ENCODE results near the gene LRRC26. TPM values are rescaled to one million over a fixed set of nuclear protein-coding genes. Genes with fewer than 3 reads are reported as not detected.

LRRC26 gene, protein sequence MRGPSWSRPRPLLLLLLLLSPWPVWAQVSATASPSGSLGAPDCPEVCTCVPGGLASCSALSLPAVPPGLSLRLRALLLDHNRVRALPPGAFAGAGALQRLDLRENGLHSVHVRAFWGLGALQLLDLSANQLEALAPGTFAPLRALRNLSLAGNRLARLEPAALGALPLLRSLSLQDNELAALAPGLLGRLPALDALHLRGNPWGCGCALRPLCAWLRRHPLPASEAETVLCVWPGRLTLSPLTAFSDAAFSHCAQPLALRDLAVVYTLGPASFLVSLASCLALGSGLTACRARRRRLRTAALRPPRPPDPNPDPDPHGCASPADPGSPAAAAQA
- not detected for total RNA-seq
- not detected for total RNA-seq (2013)
- total RNA-seq, result 0 to 0.09 (median 0) reads per million in 29 experiments

DNA sequence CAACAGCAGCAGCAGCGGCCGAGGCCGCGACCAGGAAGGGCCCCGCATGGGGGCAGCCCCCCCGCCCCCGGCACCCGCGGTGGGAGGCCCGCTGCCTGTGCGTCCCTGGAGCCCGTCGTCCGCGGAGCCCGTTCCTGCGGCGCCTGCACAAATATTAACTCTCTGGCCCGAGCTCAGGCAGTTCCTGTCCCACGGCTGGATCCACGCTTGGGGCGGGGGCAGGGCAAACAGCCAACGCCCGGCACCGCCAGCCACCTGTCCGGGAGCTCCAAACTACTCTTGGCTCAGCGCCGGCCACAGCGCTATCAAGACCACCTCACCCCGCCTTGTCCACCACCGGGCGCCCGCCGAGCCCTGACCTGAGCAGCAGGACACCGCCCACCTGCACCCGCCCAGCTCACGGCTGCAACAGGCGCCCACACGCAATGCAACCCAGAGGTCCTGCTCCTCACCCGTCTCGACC lies at the start of gene LRRC26:
Gene LRRC26 (minus strand): TSS at position 156 of the 463 bp plus-strand sequence. CDS start 108 bp downstream, at position 48.
- Histone ChIP-seq H3K4me1 (ENCODE audit: control insufficient read depth in 1 of 2, extremely low read depth in 1 of 2, insufficient read depth in 2 of 2, low read length in 2 of 2) (peaks cover 0 to 21% of the 10 kb centered on the region in 2 experiments), H3K27me3 (replicated peaks in 1 of 2; ENCODE audit: control insufficient read depth in 2 of 2, extremely low read depth in 1 of 2, insufficient read depth in 2 of 2, low read length in 1 of 2) (peaks cover 3 to 89% of the 10 kb centered on the region in 2 experiments), H3K27ac (ENCODE audit: low read length) (no peak within 1 kb of the TSS), H3K9me3 (no peaks in the 10 kb centered on the region), H3K4me3 (ENCODE audit: control insufficient read depth in 1 of 2, extremely low read depth in 1 of 2, low read length in 1 of 2) (peak within 1 kb of the TSS in 1 of 2 donors; percentile 38), H3K36me3 (ENCODE audit: control insufficient read depth in 2 of 2, extremely low read depth in 1 of 2, insufficient read depth in 1 of 2, low read length in 1 of 2) (no peaks in the 10 kb centered on the region)
- ATAC-seq (replicated peaks in 1 of 4) (no peak), DNase-seq (no peak)
- POLR2A ChIA-PET, result interaction anchor here in 1 of 2 donors (0.6 kb wide), 1 partner anchor 36 kb away, joined by 4 read pairs; no protein-coding TSS in a partner anchor
- CTCF ChIA-PET, result interaction anchor here in 1 of 2 donors (0.5 kb wide), 1 partner anchor 35 kb away, joined by 5 read pairs; no protein-coding TSS in a partner anchor
- no peak within 1 kb of the TSS for H3K27ac Mint-ChIP-seq
- H3K4me1 Mint-ChIP-seq, result peaks cover 0 to 6% (median 0%) of the 10 kb centered on the region in 3 donors
- WGBS (ENCODE audit: insufficient coverage), result 26% methylated on average over 41 of the region's 41 CpGs
- peaks cover 9 to 36% of the 10 kb centered on the region in 2 donors for H3K27me3 Mint-ChIP-seq
- H3K4me3 Mint-ChIP-seq, result peak within 1 kb of the TSS in 2 of 3 donors; percentile 45 to 55
- H3K9me3 Mint-ChIP-seq, result no peaks in the 10 kb centered on the region
- H3K36me3 Mint-ChIP-seq, result no peaks in the 10 kb centered on the region

- WGBS (ENCODE audit: insufficient coverage), result 95% methylated on average over 10 of the region's 12 CpGs
- Histone ChIP-seq H3K27ac (ENCODE audit: low read length) (no peak overlapping the region), H3K36me3 (ENCODE audit: control insufficient read depth in 2 of 2, extremely low read depth in 1 of 2, insufficient read depth in 1 of 2, low read length in 1 of 2) (peaks cover 0 to 2% of the 10 kb centered on the region in 2 donors), H3K4me3 (ENCODE audit: control insufficient read depth in 1 of 2, extremely low read depth in 1 of 2, low read length in 1 of 2) (no peak overlapping the region), H3K27me3 (replicated peaks in 1 of 2; ENCODE audit: control insufficient read depth in 2 of 2, extremely low read depth in 1 of 2, insufficient read depth in 2 of 2, low read length in 1 of 2) (peaks cover 0 to 11% of the 10 kb centered on the region in 2 experiments), H3K9me3 (no peaks in the 10 kb centered on the region), H3K4me1 (ENCODE audit: control insufficient read depth in 1 of 2, extremely low read depth in 1 of 2, insufficient read depth in 2 of 2, low read length in 2 of 2) (peaks cover 2 to 20% of the 10 kb centered on the region in 2 experiments)
- Mint-ChIP-seq H3K36me3 (no peaks in the 10 kb centered on the region), H3K4me3 (no peak overlapping the region), H3K27ac (no peak overlapping the region), H3K9me3 (no peaks in the 10 kb centered on the region), H3K27me3 (no peaks in the 10 kb centered on the region), H3K4me1 (peaks cover 0 to 3% (median 3%) of the 10 kb centered on the region in 3 donors)
- POLR2A ChIA-PET, result interaction anchor here in 1 of 2 donors (0.6 kb wide), 1 partner anchor 18 kb away, joined by 5 read pairs; the partner anchor contains the start of gene TPRN
- ATAC-seq (replicated peaks in 1 of 4) (no peak), DNase-seq (no peak)
- CTCF ChIA-PET, result interaction anchor here (0.7 kb wide), 2 partner anchors 128 to 353 kb away, joined by 5 to 14 read pairs; partner anchors contain the start of gene EDF1 (in 1 of the 2)
Measured at GRCh38 chr9:137218754-137219271, 49.0 kb upstream of the LRRC26 start.

DNA sequence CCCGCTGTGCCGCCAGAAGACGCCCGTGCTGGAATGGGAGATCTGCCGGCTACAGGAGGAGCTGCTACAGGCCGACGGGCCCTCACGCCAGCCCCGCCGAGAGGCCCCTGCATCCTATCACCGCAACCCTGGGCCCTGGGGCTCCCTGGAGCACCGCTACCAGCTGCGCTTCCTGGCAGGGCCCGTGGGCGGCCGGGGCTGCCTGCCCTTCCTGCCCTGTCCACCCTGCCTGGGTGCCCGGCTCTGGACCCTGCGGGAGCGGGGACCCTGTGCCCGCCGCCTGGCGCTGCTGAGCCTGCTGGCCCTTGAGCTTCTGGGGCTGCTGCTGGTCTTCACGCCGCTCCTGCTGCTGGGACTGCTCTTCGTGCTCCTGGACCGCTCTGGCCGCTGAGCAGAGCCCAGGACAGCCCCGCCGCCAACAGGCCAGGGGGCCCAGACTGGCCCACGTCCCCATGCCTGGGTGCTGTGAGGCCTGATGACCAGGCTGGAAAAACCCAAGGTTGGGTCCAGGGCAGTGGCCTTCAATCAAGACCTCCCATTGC lies 48.4 kb upstream of the LRRC26 start:
- peaks cover 0 to 3% (median 3%) of the 10 kb centered on the region in 3 donors for H3K4me1 Mint-ChIP-seq
- H3K36me3 ChIP-seq (ENCODE audit: control insufficient read depth in 2 of 2, extremely low read depth in 1 of 2, insufficient read depth in 1 of 2, low read length in 1 of 2), result peaks cover 0 to 2% of the 10 kb centered on the region in 2 donors
- H3K9me3 Mint-ChIP-seq, result no peaks in the 10 kb centered on the region
- DNase-seq, result no peak
- peaks cover 0 to 11% of the 10 kb centered on the region in 2 experiments for H3K27me3 ChIP-seq (replicated peaks in 1 of 2; ENCODE audit: control insufficient read depth in 2 of 2, extremely low read depth in 1 of 2, insufficient read depth in 2 of 2, low read length in 1 of 2)
- no peak overlapping the region for H3K4me3 Mint-ChIP-seq
- H3K27me3 Mint-ChIP-seq, result no peaks in the 10 kb centered on the region
- peaks cover 2 to 15% of the 10 kb centered on the region in 2 experiments for H3K4me1 ChIP-seq (ENCODE audit: control insufficient read depth in 1 of 2, extremely low read depth in 1 of 2, insufficient read depth in 2 of 2, low read length in 2 of 2)
- no peaks in the 10 kb centered on the region for H3K9me3 ChIP-seq
- ChIA-PET CTCF (no interaction called here), POLR2A (no interaction called here)
- 93% methylated on average over 28 of the region's 30 CpGs for WGBS (ENCODE audit: insufficient coverage)
- H3K27ac Mint-ChIP-seq, result no peak overlapping the region
- H3K36me3 Mint-ChIP-seq, result no peaks in the 10 kb centered on the region
- no peak overlapping the region for H3K4me3 ChIP-seq (ENCODE audit: control insufficient read depth in 1 of 2, extremely low read depth in 1 of 2, low read length in 1 of 2)
- H3K27ac ChIP-seq (ENCODE audit: low read length), result no peak overlapping the region
- no peak for ATAC-seq (replicated peaks in 1 of 4)

- ChIA-PET CTCF (no interaction called here), POLR2A (no interaction called here)
- peaks cover 0 to 2% of the 10 kb centered on the region in 2 donors for H3K36me3 ChIP-seq (ENCODE audit: control insufficient read depth in 2 of 2, extremely low read depth in 1 of 2, insufficient read depth in 1 of 2, low read length in 1 of 2)
- Mint-ChIP-seq H3K4me3 (peak overlapping the region in 1 of 3 donors; percentile 9), H3K27ac (no peak overlapping the region), H3K9me3 (no peaks in the 10 kb centered on the region), H3K4me1 (no peaks in the 10 kb centered on the region), H3K36me3 (no peaks in the 10 kb centered on the region), H3K27me3 (no peaks in the 10 kb centered on the region)
- no peak for ATAC-seq (replicated peaks in 1 of 4)
- peaks cover 0 to 8% of the 10 kb centered on the region in 2 experiments for H3K4me1 ChIP-seq (ENCODE audit: control insufficient read depth in 1 of 2, extremely low read depth in 1 of 2, insufficient read depth in 2 of 2, low read length in 2 of 2)
- H3K27ac ChIP-seq (ENCODE audit: low read length), result no peak overlapping the region
- peaks cover 0 to 11% of the 10 kb centered on the region in 2 experiments for H3K27me3 ChIP-seq (replicated peaks in 1 of 2; ENCODE audit: control insufficient read depth in 2 of 2, extremely low read depth in 1 of 2, insufficient read depth in 2 of 2, low read length in 1 of 2)
- H3K9me3 ChIP-seq, result no peaks in the 10 kb centered on the region
- WGBS (ENCODE audit: insufficient coverage), result 86% methylated on average over 32 of the region's 36 CpGs
- H3K4me3 ChIP-seq (ENCODE audit: control insufficient read depth in 1 of 2, extremely low read depth in 1 of 2, low read length in 1 of 2), result no peak overlapping the region
- DNase-seq, result no peak
Measured at GRCh38 chr9:137217276-137218211, 47.7 kb upstream of the LRRC26 start.

DNA sequence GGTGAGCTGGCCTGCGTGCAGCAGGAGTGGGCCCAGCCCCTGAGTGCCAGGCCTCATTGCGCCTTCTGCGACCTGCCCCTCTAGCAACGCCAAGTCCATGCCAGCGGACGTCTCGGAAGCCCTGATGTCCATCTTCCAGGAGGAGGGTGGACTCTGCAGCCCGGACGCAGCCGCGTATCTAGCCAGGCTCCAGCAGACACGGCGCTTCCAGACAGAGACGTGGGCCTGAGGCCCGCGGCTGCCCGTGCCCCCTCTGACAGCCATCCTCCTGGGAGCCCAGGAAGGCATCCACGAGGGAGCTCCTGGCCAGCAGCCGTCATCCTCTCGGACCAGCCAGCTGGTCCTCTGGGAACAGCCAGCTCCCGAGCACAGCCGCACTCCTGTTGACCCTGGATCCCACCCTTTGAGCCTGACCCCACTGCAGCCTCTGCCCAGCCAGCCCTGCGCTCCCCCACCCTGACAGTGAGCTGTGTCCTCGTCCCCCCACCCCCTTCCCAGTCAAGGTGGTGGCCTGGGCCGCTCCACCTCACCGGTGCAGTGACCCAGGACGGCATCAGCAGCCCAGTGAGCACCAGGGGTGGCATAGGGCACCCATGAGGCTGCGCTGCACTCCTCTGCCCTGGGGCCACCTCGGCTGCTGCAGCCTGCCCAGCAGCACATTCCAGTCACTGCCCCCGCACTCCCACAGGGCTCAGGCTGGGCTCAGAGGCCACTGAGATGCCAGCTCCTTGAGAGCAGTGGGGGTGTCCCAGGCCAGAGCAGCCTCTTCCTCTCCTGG lies 46.5 kb upstream of the LRRC26 start:
- Mint-ChIP-seq H3K27ac (no peak overlapping the region), H3K4me3 (no peak overlapping the region), H3K27me3 (no peaks in the 10 kb centered on the region), H3K9me3 (no peaks in the 10 kb centered on the region), H3K4me1 (no peaks in the 10 kb centered on the region), H3K36me3 (no peaks in the 10 kb centered on the region)
- H3K36me3 ChIP-seq (ENCODE audit: control insufficient read depth in 2 of 2, extremely low read depth in 1 of 2, insufficient read depth in 1 of 2, low read length in 1 of 2), result peaks cover 0 to 2% of the 10 kb centered on the region in 2 donors
- H3K4me3 ChIP-seq (ENCODE audit: control insufficient read depth in 1 of 2, extremely low read depth in 1 of 2, low read length in 1 of 2), result no peak overlapping the region
- H3K27me3 ChIP-seq (replicated peaks in 1 of 2; ENCODE audit: control insufficient read depth in 2 of 2, extremely low read depth in 1 of 2, insufficient read depth in 2 of 2, low read length in 1 of 2), result peaks cover 0 to 9% of the 10 kb centered on the region in 2 experiments
- no peaks in the 10 kb centered on the region for H3K9me3 ChIP-seq
- POLR2A ChIA-PET, result no interaction called here
- H3K4me1 ChIP-seq (ENCODE audit: control insufficient read depth in 1 of 2, extremely low read depth in 1 of 2, insufficient read depth in 2 of 2, low read length in 2 of 2), result peaks cover 0 to under 1% of the 10 kb centered on the region in 2 experiments
- ATAC-seq (replicated peaks in 1 of 4) (no peak), DNase-seq (no peak)
- CTCF ChIA-PET, result interaction anchor here in 1 of 2 donors (0.5 kb wide), 1 partner anchor 8 kb away, joined by 6 read pairs; no protein-coding TSS in a partner anchor
- 98% methylated on average over 28 of the region's 30 CpGs for WGBS (ENCODE audit: insufficient coverage)
- no peak overlapping the region for H3K27ac ChIP-seq (ENCODE audit: low read length)
